HG03469 (cell line): ENCODE measurements around the gene MMP13.
A peak's percentile ranks its signal among the peaks of the same experiment; 100 is the strongest.
"Not testable (repeated sequence)": the region's sequence is repeated elsewhere in the genome, so short reads cannot be mapped to it uniquely, and the experiment has no call there.

Source experiments
- ATAC-seq: cut with Tn5 transposase; IDR thresholded peaks from one replicate; pipeline ENCODE4 v1.9.1; 2021; ENCODE audit warnings: mild to moderate bottlenecking, moderate library complexity, moderate number of reproducible peaks; ENCODE audit not compliant: unreplicated experiment

The MMP13 gene

DNA sequence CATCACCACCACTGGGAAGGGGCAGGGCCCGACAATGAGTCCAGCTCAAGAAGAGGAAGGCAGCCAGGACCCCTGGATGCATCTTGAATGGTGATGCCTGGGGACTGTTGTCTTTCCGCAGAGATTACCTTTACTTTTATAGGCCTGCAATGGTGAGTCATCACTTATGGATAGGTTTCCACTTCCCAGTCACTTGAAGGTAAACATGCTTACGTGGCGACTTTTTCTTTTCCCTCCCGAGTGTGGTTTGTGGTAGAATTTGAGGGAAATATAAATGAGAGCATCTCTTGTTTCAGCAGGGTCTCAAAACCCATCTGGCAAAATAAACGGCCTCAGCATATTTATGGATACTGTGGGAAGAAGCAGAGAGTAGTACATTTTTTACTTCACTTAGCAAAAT is at the start of gene MMP13:
Gene MMP13, minus strand, starts transcription at position 109 of the 400 bp plus-strand sequence. Its CDS starts 27 bp downstream, at position 82.
- ATAC-seq = no peak

DNA sequence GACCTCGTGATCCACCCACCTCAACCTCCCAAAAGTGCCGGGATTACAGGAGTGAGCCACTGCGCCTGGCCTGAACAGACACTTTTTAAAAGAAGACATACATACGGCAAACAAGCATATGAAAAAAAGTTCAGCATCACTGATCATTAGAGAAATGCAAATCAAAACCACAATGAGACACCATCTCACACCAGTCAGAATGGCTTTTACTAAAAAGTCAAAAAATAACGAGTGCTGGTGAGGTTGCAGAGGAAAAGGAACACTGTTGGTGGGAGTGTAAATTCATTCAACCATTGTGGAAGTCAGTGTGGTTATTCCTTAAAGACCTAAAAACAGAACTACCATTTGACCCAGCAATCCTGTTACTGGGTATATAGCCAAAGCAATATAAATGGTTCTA is 48.7 kb upstream of the MMP13 start:
- ATAC-seq = not testable (repeated sequence)

DNA sequence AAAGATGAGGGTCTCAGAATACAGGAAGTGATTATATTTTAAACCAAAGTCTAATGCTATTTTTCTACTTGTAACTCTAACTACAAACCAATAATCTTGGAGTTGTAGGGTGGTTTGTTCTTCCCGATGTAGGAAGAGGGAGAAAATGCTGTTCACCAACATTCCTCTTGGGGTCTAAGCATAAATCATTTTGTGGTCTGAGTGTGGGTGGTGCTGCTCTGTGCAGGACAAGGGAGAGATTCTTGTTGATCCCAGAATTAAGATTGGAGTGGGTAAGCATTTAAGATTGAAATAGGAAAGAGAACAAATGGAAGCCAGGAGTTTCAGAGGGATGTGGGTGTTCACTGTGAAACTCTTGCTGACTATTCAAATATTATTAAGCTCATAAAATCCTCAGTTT is 38.6 kb upstream of the MMP13 start:
- ATAC-seq = no peak

DNA sequence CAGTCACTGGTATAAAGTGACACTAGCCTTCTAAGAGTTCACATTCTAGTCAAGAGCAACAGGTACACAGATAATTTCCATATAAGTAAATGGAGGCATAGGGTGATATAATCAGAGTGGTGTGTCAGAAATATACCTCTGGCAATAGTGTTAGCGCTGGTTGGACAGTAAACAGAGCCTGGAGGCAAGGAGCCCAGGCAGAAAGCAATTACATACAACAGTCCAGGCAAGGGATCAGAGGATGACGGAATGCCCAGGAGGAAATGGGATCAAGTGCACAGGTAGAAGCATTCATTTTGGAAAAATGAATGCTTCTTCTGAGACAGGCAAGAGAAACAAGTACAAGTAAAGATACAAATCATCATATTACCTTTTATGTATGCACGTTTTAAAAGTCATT is 36.2 kb upstream of the MMP13 start:
- no peak for ATAC-seq

DNA sequence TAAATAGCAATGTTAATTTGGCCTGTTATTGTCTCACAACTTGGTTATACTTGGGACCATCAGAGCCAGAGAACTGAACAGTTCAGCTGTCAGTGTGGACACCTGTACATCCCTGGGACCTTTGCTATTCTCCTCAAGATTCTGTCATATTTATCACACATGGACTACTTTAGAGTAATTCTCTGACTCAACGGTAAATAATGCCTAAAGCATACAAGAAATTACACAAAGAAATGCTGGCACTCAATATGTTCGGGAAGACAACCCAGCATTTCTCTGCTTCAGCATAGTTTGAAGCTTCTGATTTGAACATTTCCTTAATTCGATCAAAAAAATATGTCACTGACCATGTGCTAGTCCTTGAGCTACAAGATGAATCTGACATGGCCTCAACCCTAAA is 34.6 kb upstream of the MMP13 start:
- ATAC-seq = no peak

DNA sequence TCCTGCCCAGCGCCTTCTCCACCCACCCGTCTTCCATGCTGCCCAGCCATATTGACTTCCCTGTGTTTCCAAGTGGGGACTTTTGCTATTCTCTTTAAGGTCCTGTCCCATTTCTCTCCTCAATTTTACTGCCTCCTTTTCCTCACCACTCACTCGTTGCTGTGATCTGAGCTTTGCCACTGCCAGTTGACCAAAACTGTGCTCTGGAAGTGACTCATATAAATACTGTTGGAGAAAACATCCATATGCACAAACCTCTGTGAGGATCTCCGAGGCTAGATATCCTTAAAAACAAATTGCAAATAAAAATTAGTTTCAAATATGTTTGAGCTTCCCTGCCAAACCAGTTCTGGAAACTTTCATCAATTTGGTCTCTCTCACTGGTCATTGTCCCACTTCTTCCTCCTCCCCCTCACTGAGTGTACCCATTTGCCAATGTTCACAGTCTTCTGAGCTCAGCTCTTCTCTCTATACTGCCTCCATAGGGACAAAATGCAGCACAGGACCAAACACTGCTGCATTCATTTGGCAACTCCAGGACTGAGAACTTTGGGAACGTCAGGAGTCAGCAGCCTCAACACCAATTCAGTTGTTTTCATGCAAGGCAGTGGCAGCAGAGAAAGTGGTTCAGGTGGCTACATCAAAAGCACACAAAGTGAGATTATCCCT is 34.0 kb upstream of the MMP13 start:
- no peak for ATAC-seq

DNA sequence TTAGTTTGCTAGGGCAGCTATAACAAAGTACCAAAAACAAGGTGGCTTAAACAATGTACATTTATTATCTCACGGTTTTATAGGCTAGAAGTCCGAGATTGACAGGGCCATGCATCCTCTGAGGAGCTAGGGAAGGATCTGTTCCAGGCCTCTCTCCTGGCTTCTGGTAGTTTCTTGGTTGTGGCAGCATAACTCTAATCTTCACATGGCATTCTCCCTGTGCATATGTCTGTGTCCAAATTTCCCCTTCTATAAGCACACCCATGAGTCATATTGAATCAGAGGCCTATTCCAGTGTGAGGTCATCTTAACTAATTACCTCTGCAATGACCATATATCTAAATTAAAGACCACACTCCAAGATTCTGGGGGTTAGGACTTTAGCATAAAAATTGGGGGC is 31.3 kb upstream of the MMP13 start:
- ATAC-seq = no peak

DNA sequence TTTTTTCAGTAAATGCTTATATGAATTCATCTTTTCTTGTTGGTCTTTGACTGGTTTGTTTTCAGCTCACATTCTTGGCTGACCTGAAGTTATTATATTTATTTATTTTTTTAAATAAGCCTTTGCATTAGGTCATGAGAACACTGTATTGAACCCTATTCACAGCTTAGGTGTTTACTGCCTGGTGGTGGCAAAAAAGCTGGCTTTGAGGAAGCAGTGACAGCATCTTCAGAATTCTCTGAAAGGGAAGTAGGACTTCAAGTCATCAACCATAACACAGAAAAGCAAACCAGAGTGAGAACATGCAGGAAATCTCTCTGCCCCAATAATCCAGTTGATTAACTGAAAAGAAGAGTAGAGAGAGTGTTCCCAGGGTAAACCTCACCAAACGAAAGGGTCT is 30.3 kb upstream of the MMP13 start:
- no peak for ATAC-seq

DNA sequence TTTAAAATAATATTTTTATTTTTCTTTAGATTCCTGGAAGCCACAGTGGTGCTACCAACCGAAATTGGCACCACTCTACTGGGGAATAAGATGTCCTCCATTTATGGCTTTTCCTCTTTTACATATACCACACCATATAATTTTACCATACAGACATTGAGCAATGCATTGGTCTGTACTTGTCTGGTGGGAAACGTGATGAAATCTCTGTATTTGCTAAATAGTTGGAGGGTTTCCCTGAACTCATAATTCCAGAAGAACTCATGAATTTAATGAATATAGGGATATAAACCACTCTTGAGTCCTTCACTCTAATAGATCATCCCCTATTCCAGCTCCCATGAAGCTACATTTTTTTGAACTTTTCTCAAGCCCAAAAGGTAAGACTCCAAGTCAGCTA is 28.0 kb upstream of the MMP13 start:
- ATAC-seq = no peak

DNA sequence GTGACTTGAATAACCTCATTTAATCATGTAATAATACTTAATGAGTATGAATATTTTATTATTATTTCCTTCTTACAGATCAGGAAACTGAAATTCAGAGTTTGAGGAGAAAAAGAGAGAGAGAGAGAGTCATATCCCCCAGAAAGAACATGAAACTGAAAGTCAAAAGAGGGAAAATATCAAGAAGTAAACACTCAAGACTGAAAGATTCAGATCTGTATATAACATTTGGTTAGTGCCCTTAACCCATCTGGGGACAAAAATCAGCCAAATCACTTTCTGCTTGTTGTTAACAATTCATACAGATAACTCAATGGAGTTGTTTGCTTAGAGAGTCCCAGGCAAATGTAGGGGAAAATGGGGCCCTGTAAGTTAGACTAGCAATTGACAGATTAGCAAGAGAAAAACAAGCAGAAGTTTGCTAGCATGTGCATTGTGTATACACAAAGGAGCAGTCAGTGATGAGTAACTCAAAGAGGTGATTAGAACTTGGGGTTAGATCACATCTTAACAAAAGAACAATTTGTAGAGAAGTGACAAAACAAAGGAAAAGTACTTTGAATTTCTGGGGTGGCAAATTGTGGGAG is 25.9 kb upstream of the MMP13 start:
- ATAC-seq = peak; percentile 45

DNA sequence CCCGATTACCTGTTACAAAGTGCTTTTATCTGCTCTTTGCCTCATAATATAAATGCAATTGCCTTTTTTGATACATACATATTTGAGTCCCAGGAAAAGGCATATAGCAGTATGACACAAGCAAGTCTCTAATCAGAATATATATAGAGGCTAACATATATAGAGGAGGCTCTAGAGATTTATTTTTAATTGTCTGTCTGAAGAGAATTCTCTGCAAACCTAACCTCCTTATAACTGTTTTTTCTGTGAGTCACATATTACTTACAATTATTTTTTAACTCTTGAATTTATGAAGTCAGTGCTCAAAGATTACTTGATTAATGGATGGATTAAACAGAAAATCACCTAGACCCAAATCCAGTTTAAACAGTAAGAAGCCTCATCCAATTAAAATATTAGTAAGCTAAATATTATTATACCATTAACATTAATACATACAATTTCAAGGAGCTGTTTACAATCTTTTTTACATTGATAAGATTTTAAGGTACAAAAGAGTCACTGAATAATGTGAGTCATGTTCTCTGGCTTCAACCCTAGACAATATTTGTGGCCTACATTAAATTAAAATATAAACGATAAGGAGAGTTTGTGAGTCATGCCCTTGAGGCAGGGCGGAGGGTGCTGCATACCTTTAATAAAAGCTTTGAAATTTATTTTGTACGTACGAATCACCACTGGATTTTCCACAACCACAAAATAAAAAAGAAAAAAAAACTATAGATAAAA is 19.2 kb upstream of the MMP13 start:
- no peak for ATAC-seq

DNA sequence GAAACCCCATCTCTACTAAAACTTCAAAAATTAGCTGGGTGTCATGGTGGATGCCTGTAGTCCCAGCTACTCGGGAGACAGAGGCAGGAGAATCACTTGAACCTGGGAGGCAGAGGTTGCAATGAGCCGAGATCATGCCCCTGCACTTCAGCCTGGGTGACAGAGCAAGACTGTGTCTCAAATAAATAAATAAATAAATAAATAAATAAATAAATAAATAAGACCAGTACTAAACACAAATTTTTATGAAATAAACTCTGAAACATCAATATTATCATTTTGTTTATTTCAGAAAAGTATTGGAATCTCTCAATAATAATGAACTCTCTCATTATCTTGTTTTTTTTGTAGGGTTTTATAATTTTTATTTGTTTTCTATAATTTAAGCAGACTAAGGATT is 18.2 kb upstream of the MMP13 start:
- not testable (repeated sequence) for ATAC-seq

DNA sequence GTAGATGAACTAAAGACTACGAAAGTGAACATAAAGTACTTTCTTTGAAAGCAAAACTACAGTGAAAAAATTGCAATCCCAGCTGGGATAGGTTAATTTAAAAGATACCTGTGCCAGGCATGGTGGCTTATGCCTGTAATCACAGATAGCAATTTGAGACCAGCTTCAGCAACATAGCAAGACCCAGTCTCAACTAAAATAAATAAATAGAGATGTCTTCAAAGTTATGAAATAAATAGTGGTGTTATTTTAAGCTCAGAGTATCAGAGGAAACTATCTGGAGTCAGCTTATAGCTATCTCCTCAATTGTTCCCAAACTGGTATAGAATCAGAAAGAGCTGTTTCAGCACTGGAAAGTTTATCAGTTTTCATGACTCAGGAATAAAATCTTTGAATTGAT is 17.3 kb upstream of the MMP13 start:
- ATAC-seq = no peak

DNA sequence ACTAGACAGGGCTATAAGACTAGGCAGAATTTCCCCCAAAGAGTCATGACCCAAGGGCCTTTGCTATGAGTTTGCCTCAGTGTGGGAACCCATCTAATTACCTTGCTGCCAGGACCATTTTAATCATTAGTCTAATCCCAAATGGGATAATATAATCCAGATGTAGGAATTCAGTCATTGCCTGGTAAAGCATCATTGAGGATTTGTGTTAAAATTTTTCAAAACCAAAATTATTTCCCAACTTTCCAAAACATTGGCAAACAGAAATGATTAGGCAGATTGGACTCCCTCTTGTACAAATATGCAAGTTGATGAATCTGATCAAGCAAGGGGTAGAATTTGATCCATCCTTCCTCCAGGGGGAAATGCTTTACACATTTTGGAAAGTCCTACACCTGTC is 16.2 kb upstream of the MMP13 start:
- ATAC-seq = no peak

DNA sequence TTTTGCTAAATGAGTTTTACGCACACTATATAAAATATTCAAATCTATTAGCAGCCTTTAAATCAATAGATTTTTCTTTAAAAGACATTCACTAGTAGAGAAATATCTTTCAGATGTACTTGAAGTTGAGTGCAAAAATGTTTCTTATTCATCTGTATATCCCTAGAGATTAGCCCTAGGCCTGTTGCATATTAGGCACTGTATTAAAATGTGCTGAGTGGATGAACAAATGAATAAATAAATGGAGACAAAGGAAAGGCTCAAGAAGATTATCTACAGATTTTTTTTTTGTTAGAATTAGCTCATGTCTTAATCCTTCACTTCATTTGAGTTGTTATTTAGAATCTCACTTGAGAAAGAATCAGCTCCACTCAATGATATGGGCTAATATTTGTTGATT is 12.0 kb upstream of the MMP13 start:
- no peak for ATAC-seq

DNA sequence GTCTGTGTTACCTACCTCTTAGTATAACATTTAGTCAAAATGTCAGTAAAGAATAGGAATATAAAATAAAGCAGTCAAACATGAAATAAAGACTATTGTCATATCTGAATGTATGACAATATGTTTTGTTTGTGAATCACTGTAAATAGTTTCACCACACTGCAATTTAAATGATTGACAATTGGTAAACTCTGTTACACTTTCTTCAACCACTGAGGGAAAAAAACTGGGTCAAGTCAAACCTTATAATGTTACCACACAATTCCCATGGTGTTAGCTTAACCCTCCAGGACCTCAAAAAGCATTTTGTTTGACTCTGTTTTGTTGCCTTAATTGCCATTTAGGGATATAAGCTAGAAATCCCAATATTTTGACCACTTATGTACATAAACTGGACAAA is 10.5 kb upstream of the MMP13 start:
- no peak for ATAC-seq

DNA sequence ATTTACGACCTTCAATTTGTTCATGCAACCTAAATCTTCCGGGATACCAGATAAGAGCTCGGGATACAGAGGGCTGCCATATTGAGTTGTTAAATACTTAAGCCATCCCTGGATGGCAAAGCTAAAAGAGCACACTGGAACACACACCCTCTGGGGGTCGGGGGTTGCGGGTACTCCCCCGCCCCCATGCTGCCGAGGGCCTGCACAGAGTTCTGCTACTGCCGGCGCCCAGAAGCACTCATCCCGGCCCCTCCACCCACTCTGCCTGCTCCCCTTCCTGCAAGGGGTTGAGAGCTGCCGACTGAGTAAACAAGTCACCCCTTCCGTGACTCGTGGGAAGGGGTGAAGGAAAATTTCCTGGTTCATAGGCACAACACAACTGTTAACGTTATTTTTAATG is 9.3 kb upstream of the MMP13 start:
- no peak for ATAC-seq

DNA sequence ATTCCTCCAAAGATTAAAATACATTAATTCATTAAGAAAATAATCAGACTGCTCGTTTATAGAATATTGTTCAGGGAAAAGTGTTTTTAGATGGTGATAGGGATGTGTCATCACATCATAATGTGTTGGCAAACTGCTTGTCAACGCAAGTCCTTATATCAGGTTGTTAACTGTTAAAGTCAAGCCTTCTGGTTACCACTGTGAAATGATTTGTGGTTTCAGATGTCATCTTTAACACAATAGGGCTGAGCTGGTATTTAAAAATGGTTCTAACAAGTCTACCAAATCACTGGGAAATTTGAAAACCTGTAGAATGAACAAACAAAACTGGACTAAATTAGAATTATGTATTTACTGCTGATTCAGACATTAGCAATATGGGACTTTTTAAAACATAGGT is 2.4 kb upstream of the MMP13 start:
- ATAC-seq = no peak

DNA sequence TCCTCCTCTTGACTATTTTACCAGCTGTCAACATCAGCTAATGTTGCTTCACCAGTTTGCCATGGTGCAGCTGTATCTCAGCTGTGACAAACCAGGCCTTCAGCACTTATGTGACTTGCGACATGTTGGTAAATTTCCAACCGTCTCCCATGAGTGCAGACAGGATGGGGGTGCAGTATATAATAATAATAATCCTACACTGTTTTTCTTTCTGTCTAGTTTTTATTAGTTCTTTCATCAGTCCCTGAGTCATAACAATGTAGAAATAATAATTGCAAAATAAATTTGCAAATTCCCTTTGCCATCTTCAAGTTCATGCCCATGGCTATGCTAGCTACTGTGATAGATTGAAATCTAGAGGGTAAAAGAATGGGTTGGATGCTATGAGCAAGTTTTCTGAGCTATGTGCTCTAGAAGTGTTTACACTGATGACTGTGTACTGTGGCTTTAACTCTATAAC is 4.9 kb downstream of the MMP13 start:
- no peak for ATAC-seq

DNA sequence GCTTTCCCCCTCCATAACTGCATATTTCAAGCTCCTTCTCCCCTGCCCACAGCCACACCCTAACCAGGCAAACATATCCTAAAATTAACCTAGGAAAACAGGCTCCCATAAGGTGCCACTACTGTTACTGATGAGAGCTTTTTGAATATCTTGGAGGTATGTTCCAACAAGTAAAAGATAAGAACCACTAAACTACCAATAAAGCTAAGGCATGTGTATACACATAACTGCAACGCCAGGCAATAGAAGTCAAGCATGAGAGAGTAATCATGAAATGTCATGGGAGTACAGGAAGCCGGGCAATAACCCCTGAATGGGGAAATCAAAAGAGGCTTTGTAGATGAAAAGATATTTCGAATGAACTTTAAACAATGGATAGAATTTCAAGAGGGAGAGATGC is 9.3 kb downstream of the MMP13 start:
- ATAC-seq = no peak

DNA sequence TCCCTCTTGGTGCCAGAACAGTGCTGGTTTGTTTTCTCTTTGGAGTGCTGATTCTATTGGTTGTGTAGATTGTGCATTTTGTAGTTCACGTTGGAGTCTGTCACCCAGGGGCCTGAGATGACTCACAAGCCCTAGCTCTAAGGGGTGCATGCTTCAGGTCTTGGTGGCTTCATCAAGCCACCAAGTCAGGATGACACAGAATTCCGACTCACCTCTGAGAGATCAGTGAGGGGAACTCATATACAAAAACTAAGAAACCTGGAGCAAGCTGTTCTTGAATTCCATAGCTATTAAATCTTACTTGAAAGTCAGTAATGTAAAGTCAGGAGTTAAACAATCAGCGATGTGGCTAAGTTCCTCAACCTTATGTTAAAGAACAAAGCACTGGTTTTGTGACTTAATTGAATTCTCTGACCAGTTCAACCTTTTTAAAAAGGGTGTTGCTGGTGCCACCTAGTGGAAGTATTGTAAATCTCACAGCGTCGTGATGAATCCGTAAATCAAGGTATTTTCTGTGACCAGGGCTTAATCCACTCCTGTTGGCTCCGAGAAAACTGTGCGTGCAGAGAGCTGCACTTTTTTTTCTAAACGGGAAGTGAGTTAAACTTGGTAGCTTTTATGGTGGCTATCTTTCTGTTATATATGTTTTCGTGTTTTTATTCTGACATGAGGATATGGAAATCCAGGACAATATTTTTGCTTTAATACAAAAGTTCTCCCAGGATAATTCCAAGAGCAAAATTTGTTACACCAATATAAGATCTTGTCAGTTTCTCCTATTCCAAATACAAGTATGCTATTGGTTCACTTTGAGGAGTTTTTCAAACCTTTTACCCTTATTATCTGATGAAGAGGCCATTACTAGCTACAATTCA is 14.6 kb downstream of the MMP13 start:
- ATAC-seq = peak; percentile 59
